ENCODE data around the gene CZIB. TPM values are rescaled to one million over a fixed set of nuclear protein-coding genes. Genes with fewer than 3 reads are reported as not detected.
"Not testable (repeated sequence)": the region's sequence is repeated elsewhere in the genome, so short reads cannot be mapped to it uniquely, and the experiment has no call there.

Gene CZIB
- total RNA-seq, 1 experiment from 2014 or later, result 46.1 TPM

DNA sequence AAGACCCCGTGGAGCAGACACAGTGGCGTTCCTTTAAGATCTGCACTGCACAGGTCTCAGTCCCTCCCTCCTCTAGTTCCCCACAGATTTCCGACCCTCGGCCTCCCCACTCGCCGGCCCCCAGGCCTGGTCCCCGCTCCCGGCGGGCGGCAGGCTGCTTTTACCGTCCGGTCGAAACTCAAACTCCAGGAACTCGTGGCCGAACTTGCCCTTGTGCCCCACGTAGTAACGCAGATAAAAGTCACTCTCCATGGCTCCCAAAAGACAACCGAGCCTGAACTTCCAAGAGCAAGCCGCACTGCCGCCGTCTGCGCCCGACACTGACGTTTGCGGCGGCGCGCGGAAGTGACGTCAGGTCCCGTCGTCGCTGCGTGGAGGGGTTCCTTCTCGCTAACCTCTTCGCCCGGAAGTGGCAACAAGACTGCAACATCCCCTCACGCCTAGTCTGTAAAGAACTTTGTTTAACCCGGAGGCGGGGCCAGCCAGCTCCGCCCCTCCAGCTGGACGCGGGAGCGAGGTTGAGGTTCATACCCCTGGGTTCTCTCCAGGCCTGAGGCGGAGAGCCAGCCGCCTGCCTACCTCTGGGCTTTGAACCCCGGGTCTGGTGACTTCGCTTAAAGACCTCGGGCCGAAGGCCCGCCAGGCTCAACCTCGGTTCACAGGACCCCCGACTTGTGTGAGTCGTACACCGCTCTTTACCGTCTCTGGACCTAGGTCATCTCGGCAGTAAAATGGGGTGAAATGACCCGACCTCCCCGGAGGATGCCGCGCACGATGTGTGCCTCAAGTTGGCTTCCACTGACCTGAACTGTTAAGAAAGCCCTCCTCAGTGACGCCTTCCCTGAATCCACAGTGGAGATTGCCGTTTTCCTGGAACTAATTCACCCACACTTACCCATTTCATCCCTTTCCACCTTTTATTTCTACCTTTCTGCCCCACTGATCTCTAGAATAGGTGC is 18.0 kb upstream of the CZIB start, which contains the start of gene MAGOH:
TSS of gene MAGOH (minus strand) at position 322 of the 959 bp plus-strand sequence. CDS start at position 252, 70 bp downstream.
- DNase-seq (ENCODE audit: low read depth), result peak; percentile 92

DNA sequence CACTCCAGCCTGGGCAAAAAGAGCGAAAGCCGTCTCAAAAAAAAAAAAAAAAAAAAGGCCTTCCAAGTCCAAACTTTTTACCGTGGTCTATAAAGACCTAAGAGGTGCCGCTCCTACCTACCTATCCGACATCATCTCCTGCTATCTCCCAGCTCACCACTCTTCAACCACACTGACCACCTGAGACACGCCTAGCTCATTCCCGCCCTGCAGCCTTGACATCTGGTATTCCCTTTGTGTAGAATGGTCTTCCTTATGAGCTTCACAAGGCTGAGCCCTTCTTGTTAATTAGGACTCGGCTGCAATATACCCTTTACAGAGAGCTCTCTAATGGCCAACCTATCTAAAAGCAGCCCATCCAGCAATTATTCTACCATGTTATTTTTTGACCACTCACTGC is 17.2 kb upstream of the CZIB start:
- DNase-seq (ENCODE audit: low read depth), result no peak

DNA sequence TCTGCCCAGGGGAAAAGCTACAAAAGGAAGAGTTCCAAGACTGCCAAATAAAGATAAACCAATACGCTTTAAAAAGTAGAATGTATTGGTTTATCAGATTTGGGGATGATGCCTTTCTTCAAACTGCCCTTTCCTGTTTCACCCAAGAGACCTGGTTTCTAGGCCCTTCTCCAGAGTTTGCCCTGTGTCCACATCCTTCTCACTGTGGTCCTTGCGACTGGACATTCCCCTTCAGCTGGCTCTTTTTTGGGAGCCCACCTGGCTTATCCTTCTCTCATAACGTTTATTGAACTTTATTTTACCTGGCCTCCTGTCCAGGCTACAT is 490 bp upstream of the CZIB start:
- DNase-seq (ENCODE audit: low read depth), result no peak

DNA sequence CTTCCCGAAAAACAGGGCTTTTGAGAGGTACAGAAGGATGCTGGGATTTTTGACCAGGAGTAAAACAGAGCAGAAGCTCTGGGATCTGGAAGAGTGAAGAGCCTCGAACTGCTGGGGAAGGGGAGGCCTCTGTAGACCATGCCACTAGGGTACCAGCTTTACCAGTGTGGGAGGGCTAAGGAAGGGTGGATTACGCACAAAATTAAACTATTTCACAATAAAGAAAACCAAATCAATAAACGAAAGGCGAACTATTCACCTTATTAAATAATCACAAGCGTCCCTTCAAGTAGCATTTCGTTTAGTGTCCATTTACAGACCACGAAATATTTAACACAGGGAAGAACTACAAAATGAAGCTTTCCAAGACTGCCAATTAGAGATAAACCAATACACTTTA is 723 bp downstream of the CZIB start:
- DNase-seq (ENCODE audit: low read depth), result no peak

DNA sequence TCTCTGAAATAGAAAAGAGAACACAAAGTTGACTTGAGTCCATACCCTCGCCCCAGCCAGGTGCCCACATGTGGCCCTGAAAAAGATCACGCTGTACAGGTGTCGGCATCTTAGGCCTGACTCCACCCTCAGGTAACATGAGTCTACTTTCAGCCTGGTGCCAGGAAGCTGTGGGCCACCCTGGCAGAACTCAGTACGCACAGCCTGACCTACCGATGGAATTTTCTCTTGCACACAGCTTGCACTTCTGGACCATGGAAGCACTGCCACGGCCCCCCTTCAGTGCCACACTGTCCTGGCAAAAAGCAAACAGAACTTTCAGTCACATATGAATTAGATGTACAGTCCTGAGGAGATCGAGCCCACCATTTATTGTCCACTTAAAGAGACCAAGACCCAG is 2.2 kb downstream of the CZIB start:
- no peak for DNase-seq (ENCODE audit: low read depth)

DNA sequence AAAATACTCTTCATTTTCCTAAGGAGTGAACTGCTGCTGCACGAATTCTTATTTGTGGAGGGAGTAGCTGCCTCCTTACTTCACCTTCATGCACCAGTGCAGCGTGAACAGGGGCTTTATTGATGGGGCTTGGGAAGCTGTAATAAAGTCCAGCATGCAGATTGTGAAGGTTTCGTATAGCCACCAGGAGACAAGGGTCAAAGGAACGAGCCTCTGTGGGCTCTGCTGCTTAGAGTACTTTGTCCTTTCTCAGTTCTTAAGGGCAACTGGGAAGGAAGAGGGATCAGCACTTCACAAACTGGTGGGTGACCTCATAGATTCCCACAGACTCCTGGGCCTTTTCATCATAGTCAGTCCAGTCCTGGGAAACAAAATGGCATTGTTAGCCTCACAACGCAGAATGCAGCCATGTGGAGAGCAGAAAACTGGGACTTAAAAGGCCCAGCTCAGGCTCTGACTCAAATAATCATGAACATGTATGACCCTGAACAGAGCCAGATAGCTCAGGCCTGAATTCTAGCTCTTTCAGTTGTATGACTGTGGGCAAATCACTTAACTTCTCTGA is 6.0 kb downstream of the CZIB start:
- DNase-seq (ENCODE audit: low read depth), result no peak

DNA sequence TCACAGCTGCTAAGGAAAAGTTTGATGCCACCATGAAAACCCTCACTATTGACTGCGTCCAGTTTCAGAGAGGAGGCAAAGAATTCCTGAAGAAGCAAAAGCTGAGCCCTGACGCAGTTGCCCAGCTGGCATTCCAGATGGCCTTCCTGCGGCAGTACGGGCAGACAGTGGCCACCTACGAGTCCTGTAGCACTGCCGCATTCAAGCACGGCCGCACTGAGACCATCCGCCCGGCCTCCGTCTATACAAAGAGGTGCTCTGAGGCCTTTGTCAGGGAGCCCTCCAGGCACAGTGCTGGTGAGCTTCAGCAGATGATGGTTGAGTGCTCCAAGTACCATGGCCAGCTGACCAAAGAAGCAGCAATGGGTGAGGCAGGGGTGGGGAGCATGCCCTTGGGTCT is 9.5 kb downstream of the CZIB start:
- DNase-seq (ENCODE audit: low read depth), result no peak

DNA sequence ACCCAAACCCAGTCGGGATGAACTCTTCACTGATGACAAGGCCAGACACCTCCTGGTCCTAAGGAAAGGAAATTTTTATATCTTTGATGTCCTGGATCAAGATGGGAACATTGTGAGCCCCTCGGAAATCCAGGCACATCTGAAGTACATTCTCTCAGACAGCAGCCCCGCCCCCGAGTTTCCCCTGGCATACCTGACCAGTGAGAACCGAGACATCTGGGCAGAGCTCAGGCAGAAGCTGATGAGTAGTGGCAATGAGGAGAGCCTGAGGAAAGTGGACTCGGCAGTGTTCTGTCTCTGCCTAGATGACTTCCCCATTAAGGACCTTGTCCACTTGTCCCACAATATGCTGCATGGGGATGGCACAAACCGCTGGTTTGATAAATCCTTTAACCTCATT is 10.1 kb downstream of the CZIB start:
- no peak for DNase-seq (ENCODE audit: low read depth)

DNA sequence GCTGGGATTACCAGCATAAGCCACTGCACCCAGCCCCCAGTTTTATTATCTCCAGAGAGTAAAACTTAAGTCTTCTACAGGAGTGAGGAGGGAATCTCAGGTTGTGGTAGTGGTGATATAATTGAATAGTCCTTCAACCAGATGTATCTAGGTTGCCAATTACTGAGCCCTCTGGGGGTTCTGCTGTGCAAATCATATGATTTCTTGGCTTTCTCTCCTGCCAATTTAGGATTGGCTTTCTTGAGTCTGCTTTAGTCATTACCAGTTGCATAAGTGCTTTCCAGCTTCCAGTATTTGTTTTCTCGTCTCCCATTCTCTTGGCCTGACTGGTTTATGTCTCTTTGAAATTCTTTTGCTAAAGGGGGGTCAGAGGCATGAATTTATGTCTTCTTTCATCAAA is 12.7 kb downstream of the CZIB start:
- DNase-seq (ENCODE audit: low read depth), result no peak

DNA sequence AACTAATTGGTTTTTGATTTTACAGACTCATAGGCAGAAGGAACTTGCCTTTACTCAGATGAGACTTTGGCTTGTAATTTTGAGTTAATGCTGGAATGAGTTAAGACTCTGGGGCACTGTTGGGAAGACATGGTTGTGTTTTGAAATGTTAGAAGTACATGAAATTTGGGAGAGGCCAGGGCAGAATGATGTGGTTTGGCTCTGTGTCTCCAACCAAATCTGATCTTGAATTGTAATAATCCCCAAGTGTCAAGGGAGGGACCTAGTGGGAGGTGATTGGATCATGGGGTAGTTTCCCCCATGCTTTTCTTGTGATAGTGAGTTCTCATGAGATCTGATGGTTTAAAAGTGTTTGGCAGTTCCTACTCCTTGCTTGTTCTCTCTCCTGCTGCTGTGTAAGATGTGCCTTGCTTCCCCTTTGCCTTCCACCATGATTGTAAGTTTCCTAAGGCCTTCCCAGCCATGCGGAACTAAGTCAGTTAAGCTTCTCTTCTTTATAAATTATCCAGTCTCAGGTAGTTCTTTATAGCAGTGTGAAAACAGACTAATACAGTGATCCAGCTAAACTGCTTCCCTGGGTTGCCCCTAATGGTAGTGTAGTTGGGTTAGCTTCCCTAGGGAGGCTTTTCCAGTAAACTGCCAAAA is 13.6 kb downstream of the CZIB start:
- no peak for DNase-seq (ENCODE audit: low read depth)

DNA sequence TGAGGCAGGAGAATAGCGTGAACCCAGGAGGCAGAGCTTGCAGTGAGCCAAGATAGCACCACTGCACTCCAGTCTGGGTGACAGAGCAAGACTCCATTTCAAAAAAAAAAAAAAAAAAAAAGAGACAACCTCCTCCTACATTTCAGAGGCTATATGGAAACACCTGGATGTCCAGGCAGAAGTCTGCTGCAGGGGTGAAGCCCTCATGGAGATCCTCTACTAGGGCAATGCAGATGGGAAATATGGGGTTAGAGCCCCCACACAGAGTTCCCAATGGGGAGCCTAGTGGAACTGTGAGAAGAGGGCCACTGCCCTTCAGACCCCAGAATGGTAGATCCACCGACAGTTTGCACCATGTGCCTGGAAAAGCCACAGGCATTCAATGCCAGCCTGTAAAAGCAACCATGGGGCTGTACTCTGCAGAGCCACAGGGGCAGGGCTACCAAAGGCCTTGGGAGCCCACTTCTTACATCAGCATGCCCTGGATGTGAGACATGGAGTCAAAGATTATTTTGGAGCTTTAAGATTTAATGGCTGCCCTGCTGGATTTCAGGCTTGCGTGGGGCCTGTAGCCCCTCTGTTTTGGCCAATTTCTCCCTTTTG is 14.2 kb downstream of the CZIB start:
- not testable (repeated sequence) for DNase-seq (ENCODE audit: low read depth)

DNA sequence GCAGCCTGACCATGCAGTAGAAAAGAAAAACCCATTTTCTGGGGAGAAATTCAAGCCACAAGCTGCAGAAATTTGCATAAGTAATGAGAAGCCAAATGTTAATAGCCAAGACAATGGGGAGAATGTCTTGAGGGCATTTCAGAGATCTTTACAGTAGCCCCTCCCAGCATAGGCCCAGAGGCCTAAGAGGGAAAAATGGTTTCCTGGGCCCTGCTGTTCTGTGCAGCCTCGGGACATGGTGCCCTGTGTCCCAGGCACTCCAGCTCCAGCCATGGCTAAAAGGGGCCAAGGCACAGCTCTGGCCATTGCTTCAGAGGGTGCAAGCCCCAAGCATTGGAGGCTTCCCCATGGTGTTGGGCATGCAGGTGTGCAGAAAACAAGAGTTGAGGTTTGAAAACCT is 14.9 kb downstream of the CZIB start:
- not testable (repeated sequence) for DNase-seq (ENCODE audit: low read depth)

DNA sequence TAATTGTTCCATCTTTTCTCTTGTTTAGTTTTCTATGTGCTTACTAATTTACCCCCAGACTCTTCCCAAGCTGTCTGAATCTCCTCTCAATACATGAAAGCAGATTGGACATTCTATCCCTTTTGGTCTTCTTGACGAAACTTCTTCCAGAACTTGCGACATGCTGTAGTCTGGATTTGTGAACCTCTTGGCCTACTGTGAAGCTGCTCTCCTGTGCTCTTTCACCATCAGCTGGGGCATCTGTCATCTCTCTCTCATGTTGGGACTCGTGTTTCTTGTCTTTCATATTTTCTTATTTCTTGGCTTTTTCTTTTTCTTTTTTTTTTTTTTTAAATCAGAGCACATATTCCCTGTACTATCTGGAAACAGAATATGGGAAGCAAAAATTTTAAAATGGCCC is 17.0 kb downstream of the CZIB start:
- DNase-seq (ENCODE audit: low read depth), result no peak

DNA sequence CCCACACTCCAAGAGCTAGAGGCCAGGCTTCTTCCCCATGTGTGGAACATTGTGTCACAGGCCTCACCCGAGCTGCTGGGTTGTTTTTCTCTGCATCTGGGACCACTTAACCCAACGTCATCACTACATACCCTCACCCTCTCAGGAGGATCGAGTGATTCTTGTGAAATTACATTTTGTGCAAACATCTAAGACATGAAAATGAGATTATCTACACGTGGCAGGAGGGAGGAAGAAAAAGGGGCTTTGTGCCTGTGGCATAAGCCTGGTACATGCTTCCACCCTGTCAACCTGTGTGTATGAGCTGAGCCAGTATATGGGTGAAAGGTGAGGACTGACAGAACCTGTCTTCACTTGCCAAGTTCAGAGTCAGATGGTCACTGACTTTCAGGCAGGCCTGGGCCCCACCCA is 22.2 kb downstream of the CZIB start:
- DNase-seq (ENCODE audit: low read depth), result no peak

DNA sequence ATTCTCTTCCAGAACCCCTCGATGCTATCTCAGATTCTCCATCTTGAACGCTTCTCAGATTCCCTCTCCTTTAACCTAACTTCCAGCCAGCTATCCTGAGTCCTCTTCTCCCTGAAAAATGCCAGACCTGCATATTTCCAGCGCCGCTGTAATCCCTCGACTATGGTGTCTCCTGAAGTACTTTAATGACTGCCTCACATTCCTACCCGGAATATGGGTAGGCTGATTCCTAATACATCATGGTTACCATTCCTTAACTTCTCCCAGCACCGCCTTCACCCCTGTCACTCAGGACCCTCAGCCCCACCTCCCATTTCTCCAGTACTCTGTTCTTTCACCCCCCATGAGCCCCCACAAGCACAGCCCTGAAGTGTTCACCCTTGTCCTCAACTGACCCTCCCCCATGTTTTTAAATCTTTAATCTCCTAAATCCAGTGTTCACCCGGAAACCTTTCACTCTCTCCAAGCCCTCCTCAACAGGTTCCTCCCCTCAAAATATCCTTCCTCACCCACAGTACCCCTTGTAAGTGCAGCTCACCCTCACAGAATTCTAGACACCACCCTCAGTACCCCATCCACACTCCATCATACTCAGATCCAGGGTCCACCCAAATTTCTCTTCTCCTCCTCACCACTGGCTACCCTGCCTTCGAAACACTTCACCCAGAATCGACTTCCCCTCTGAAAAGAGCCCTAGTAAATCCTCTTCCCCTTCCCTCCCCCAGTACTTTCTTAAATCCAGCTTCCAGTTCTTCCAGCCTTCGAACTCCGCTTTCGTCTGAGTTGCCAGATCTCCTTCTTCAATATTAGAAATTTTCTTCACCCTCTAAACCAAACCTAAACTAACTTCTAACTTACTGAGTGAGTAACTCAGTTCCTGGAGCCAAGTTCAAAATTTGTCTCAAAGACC is 22.9 kb downstream of the CZIB start:
- peak; percentile 21 for DNase-seq (ENCODE audit: low read depth)

DNA sequence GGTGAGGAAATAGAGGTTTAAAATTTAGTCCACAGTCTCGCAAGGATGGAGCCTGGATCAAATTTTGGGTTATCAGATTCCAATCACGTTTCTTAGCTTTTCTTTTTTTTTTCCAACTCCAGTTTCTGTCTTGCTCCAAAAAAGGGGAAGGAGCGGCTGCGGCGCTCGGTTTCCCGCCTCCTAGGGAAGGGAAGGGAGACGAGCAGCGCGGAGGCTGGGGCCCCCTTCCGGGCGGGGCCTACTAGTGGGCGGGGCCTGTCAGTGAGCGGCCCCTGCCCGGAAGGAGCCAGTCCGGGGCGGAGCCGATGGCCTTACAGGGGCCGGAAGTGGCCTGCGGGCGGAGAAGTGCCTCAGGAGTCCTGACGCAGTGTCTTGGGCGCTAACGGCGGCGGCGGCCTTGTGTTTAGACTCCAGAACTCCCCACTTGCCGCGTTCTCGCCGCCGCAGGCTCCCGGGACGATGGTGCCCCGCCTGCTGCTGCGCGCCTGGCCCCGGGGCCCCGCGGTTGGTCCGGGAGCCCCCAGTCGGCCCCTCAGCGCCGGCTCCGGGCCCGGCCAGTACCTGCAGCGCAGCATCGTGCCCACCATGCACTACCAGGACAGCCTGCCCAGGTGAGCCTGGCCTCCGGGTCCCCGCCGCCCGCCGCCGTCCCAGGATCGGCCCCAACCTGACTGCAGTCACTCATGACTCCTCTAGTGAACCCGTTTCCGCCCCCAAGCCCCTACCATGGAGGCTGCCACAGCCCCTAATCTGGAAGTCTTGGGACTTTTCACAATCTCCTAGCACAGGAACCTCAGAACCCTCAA is 23.7 kb downstream of the CZIB start, which contains the start of gene CPT2:
TSS of gene CPT2 (plus strand) at position 340 of the 806 bp plus-strand sequence. CDS start at position 460, 120 bp downstream.
- DNase-seq (ENCODE audit: low read depth), result peak; percentile 86

DNA sequence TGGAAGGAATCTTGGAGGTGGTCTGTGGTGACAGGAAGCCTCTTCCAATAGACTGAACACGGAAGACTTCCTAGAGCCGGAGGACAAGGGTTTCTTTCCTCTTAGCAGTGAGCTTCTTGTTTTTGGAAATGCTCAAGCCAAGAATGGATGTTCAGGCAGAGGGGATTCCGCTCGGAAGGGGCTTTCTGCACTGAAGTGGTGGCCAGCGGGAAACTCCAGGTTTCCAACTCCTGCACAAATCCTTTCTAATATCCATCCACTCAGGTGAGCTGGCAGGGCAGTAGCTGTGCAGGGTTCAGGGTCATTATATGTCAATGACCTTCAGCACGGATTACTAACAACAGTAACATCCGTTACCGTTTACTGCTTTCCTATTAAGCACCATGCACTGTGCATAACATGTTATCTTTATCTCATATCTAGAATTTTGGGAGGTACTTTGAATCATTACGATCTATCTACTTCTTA is 24.4 kb downstream of the CZIB start:
- DNase-seq (ENCODE audit: low read depth), result no peak

DNA sequence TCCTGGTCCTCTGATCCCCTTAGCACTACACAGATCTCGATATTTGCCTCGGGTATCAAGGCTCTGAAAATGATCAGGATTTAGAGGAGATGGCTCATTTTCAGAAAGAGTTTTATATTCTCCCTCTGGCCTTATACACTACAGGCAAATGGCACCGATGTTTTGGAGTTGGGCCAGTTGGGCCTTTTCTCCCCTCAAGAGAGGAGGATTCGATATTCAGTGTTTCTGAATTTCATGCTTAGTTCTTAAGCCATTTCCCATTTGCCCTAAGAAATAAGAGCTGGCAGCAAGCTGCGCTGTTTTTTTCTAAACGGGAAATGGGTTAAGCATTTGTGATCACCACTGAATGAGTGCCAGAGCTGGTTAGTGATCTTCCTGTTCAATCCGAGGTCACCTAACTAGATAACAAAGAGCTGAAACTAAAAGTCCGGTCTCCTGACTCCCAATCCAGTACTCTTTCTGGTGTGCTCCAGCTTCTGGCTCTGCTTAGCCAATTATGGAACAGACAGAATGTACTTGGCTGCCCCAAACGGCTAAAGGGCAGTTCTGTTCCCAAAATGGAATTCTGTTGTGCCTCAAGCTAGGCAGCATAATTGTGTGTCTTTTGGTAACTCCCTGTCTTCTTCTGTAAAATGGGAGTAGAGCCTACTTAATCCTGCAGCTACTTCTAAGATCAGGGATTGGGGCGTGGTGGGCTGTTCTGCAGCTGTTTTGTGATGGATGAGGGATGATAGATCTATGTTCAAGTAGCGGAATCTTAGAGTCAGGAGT is 25.0 kb downstream of the CZIB start:
- DNase-seq (ENCODE audit: low read depth), result no peak

DNA sequence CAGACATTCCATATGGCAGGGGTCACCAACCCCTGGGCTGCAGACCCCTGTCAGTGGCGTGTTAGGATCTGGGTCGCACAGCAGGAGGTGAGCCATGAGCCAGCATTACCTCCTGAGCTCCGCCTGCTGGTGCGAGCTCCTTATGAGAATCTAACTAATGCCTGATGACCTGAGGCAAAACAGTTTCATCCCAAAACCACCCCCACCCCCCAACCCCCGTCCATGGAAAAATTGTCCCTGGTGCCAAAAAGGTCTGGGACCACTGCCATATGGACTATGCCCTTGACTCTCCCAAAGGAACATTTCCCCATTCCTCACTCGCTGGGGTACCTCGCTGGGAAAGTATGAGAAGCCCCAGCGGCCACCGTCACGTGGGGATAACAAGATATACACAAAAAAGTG is 30.2 kb downstream of the CZIB start:
- DNase-seq (ENCODE audit: low read depth), result no peak

Measured in LHCN-M2 (cell line).